Progenitor cell of endocrine pancreas (in vitro differentiated cells): ENCODE results near the gene SCAMP3. TPM values are rescaled to one million over a fixed set of nuclear protein-coding genes. Genes with fewer than 3 reads are reported as not detected.
A peak's percentile ranks its signal among the peaks of the same experiment; 100 is the strongest.

ENCODE experiments used
- DNase-seq: peaks from one replicate; pipeline ENCODE4 v3.0.0; 2021; ENCODE audit warnings: low spot score; ENCODE audit not compliant: unreplicated experiment
- H3K27ac Mint-ChIP-seq: 2 replicates; pipeline ENCODE4 v1.8.0; 2021; ENCODE audit warnings: mild to moderate bottlenecking, moderate library complexity, mixed read lengths
- H3K27me3 Mint-ChIP-seq: 2 replicates; pipeline ENCODE4 v1.8.0; 2021; ENCODE audit warnings: mixed read lengths
- H3K36me3 Mint-ChIP-seq: 2 replicates; pipeline ENCODE4 v1.8.0; 2022; ENCODE audit warnings: mixed read lengths; ENCODE audit not compliant: insufficient read depth
- H3K4me1 Mint-ChIP-seq: 2 replicates; pipeline ENCODE4 v1.8.0; 2021; ENCODE audit warnings: low read depth, mixed read lengths
- H3K4me3 Mint-ChIP-seq: 2 replicates; pipeline ENCODE4 v1.8.0; 2021; ENCODE audit warnings: low read depth, mild to moderate bottlenecking, moderate library complexity, mixed read lengths
- H3K9me3 Mint-ChIP-seq: 2 replicates; pipeline ENCODE4 v1.8.0; 2021; ENCODE audit warnings: low read depth, mixed read lengths
- CTCF ChIP-seq: fragments of 200-600 bp; sonication (generic); IDR thresholded peaks from one replicate; pipeline ENCODE4 v1.5.0; 2021; ENCODE audit warnings: antibody characterized with exemption, mild to moderate bottlenecking; ENCODE audit not compliant: unreplicated experiment
- long read RNA-seq: library from polyadenylated mRNA; unstranded; transcript quantifications from one replicate; pipeline ENCODE4 v2.0.0, GENCODE V29; 2020
- total RNA-seq: library from RNA; stranded (reverse); gene quantifications from 2 replicates; pipeline ENCODE4 v1.2.1, GENCODE V29; 2021

Gene SCAMP3
- 53.1 and 57.1 TPM in 2 replicates for total RNA-seq
- long read RNA-seq, transcript SCAMP3-201 (9 exons, 1,446 nt): major isoform, 20 of 31 reads
- long read RNA-seq, partial matches to known transcripts: 4 of 31 reads
- long read RNA-seq, other reads (novel, unspliced or antisense): 6 of 31 reads

GRCh38 chr1:155261852-155262673 lies at the start of gene SCAMP3:
SCAMP3 (minus strand) TSS chr1:155262360; CDS start chr1:155262151, 209 bp downstream.
- peaks cover 20% of the 10 kb centered on the region for H3K4me1 Mint-ChIP-seq
- no peaks in the 10 kb centered on the region for H3K27me3 Mint-ChIP-seq
- H3K36me3 Mint-ChIP-seq: peaks cover 17% of the 10 kb centered on the region

GRCh38 chr1:155309423-155310021 lies 47.4 kb upstream of the SCAMP3 start:
- DNase-seq: no peak
- Mint-ChIP-seq H3K27me3 (no peaks in the 10 kb centered on the region), H3K4me1 (peaks cover 15% of the 10 kb centered on the region), H3K4me3 (peak overlapping the region; percentile 96), H3K9me3 (no peaks in the 10 kb centered on the region), H3K27ac (peak overlapping the region; percentile 98), H3K36me3 (peaks cover 10% of the 10 kb centered on the region)
- no peak for TF ChIP-seq CTCF

More at GRCh38 chr1:155261852-155262673, at the start of gene SCAMP3:
- DNase-seq: peak; percentile 83
- Mint-ChIP-seq H3K27ac (peak within 1 kb of the TSS; percentile 94), H3K4me3 (peak within 1 kb of the TSS; percentile 94), H3K9me3 (no peaks in the 10 kb centered on the region)
- TF ChIP-seq CTCF: no peak

GRCh38 chr1:155308493-155309422 lies 46.6 kb upstream of the SCAMP3 start, which contains the start of gene FDPS:
FDPS (plus strand) TSS chr1:155308866; CDS start chr1:155309790, 924 bp downstream.
- peak; percentile 86 for DNase-seq
- Mint-ChIP-seq H3K4me3 (peak within 1 kb of the TSS; percentile 96), H3K36me3 (peaks cover 10% of the 10 kb centered on the region), H3K27ac (peak within 1 kb of the TSS; percentile 98), H3K9me3 (no peaks in the 10 kb centered on the region), H3K27me3 (no peaks in the 10 kb centered on the region), H3K4me1 (peaks cover 15% of the 10 kb centered on the region)
- peak; percentile 11 for TF ChIP-seq CTCF

GRCh38 chr1:155307247-155307740 lies 45.1 kb upstream of the SCAMP3 start:
- no peak overlapping the region for H3K27ac Mint-ChIP-seq
- peaks cover 3% of the 10 kb centered on the region for H3K36me3 Mint-ChIP-seq
- DNase-seq: no peak
- no peak overlapping the region for H3K4me3 Mint-ChIP-seq
- no peaks in the 10 kb centered on the region for H3K27me3 Mint-ChIP-seq
- peak; percentile 53 for TF ChIP-seq CTCF
- no peaks in the 10 kb centered on the region for H3K9me3 Mint-ChIP-seq
- H3K4me1 Mint-ChIP-seq: peaks cover 15% of the 10 kb centered on the region
